DMS153 (cell line): ENCODE data around the gene LINGO1.

Experiments used
- DNase-seq: peaks from one replicate; lab custom pipeline; 2025; lab: John Stamatoyannopoulos, UW

LINGO1 gene

GRCh38 chr15:77595231-77595630 lies 37.5 kb downstream of the LINGO1 start:
- no peak for DNase-seq

- DNase-seq, result no peak
Observed at GRCh38 chr15:77592758-77593157, 40.0 kb downstream of the LINGO1 start.

DNA sequence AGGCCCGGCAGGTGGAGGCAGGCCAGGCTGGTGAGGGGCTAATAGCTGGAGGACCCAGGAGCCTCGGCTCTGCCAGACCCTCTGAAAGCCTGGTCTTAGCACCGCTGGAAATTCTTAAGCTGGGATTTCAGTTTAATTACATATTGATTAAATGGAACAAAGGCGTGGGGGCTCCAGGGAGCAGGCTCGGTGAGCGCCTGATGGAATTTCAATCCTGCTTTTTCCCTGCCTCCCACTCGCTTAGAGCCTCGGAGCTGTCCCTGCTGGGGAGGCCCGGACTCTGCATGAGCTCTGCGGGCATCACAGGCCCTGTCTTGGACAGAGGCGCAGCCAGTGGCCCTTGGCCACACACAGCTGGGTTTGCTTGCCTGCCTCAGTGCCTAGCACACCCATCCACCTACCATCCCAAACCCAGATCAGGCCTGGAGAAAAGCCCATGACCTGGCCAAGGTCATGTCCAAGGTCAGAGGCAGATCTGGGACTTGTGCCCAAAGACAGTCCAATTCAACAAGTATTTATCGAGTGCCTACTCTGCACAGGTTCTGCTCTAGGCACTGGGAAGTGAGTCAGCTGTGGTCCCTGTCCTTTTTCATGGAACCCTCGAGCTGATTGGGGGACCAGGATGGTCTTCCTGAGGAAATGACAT lies 40.6 kb downstream of the LINGO1 start:
- no peak for DNase-seq

DNA sequence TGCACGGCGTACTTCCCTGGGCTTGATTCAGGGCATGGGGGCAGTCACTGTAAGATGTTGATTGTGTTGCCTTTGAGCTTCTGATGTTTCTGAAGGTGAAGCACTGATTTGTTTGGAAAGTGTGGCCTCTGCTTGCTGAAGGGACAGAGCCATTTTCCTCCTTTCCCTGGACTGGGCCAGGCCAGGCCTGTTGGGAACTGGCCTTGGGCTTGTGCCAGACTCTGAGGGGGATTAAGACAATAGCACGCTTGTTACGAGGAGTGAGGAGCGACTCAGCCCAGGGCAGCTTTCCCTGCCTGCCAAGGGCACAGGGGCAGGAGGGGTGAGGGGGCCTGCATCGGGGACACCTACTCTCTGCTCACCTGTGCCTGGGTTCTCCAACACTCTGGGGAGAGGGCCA lies 42.9 kb downstream of the LINGO1 start:
- no peak for DNase-seq

DNA sequence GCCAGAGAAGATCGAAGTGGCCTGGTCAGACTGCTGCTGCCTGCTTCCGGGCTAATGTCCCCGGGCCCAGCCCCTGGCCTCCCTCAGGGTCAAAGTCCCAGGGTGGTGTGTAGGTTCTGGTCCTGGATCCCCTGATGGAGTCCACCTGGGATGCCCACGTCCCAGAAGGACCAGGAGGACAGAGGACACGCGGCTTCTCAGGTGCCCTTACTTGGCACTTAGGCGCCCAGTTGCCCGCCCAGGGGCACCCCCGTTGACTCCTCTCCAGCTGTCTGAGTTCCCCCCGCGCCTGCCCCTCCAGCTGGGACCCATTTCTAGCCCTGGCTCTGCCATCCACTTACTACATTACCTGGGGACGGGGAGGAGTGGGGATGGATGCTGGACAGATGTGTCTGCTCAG lies 44.6 kb downstream of the LINGO1 start:
- no peak for DNase-seq

- no peak for DNase-seq
Observed at GRCh38 chr15:77584691-77585090, 48.0 kb downstream of the LINGO1 start.

DNA sequence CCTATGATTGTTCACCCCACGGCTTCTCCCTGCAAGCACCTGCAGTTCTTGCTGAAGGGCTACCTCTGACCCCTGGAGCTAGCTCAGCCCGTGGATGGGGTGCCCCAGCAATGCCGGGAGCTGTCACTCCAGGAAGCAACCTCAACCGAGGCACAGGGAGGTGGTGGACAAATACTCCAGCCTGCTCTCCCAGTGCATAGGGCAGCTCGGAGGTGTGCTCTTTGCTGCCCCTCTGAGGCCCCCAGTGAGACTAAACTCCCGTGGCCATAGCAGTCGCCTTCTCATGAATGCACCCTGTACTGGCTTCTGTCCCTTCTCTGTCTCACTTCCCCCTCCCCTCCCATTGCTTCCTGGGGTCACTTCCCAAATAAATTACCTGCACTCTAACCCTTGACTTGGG lies 48.5 kb downstream of the LINGO1 start:
- no peak for DNase-seq

DNA sequence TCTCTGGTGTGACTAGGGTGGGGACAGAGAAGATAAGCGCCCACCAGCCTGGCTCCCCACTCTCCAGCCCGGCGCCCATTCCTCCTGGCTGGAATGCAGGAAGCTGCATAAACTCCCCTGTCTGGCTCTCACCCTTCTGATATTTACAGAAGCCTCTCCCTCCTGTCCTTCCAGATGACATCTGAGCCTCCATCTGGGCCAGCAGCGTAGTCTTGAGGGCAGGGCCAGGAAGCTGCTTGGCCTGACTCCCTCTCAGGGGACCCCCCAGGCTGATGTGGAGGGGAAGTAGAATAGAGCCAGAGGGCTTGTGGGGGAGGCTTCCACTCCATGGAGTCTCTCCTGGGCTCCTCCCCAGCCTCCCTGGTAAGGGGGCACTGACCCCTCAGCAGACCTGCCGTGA lies 49.9 kb downstream of the LINGO1 start:
- no peak for DNase-seq

DNA sequence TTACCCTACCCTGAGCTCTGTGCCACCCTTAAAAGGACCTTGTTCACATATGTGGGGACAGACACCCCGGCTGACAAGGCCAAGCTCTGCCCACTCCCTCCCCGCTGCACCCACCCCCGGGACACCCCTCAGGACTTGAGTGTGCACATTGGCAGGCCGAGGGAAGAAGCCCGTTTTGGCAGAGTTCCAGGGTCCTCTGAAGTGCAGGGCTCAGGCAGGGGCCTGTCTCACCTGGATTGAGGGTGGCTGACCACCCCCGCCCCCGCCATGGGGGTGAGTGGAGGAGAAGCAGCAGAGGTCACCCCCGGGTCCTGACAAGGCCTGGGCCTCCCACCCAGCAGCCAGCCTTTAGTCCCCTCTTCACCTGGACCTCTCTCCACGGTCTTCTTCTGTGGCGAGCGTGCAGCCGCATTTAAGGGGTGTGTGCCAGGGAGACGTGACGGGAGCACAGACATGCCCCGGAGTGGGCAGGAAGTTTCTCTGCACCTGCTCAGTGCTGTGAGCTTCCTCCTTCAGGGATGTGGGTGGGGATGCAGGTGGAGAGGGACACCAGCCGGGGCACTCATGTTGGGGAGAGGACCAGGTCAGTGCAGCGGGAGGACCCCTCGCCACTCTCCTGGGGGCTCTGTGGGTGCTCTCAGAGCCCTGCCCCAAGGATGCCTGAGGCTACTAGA lies 50.7 kb downstream of the LINGO1 start:
- DNase-seq, result no peak

DNA sequence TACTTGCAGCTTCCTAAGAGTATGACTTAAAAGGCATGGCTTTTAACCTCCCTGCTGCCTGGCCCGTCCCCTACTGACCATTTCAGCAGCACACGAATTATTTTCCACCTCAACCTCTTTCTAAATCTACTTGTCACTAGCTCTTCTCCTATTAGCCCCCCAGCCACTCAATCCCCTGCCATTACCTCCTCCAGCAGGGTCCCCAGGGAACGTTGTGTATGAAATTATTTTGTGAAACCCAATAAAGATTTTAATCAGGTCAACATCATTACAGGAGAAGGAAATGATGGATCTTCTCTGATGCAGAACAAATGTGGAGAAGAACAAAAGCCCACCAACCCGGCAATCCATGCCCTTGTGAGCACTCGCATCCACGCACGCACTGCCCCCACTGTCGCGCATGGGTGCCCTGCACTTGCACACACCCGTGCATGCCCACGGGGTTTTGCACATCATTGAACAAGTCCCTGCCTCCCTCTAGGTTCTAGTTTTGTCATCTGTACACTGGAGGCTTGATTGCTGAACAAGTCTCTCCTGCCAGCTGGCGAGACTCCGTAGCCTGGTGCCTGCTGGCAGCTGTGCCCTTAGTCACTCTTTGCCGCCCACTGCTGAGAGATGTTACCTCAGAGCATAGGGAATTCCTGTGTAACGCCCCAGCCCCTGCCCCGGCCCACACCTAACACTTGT lies 51.6 kb downstream of the LINGO1 start:
- DNase-seq, result no peak

- no peak for DNase-seq
Observed at GRCh38 chr15:77579498-77580188, 53.1 kb downstream of the LINGO1 start.

DNA sequence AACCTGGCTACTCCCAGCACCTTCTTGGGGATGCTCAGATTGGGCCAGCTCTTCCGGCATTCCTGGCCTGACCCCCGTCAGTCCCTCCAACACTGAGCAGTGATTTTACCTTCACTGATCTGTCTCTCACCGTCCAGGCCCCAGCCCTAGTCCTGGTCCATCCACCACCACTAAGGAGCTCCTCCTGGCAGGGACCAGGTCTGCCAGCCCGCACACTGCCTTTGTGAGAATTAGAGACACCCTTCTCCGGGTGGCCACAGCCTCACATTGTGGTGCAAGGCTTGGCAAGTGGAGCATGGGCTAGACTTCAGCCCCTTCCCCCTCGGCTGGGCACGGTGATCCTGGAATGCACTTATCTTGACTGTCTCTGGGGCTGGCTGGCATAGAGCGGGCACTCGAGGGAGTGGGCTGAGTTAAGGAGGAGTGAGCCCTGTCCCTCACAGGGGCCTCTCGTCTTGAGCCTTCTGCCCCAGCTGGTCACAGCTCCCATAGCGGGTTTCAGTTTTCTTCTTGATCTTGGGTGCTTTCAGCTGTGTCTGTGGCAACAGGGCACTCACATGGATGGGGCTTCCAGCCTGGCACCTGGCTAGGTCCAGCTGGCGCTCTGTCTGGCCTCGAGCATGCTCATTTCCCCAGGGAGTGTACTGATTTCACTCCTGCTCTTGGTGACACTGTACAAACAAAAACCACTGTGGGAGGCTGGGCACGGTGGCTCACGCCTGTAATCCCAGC lies 53.9 kb downstream of the LINGO1 start:
- DNase-seq, result no peak

- no peak for DNase-seq
Observed at GRCh38 chr15:77577366-77577950, 55.3 kb downstream of the LINGO1 start.

GRCh38 chr15:77576538-77576937 lies 56.2 kb downstream of the LINGO1 start:
- no peak for DNase-seq

DNA sequence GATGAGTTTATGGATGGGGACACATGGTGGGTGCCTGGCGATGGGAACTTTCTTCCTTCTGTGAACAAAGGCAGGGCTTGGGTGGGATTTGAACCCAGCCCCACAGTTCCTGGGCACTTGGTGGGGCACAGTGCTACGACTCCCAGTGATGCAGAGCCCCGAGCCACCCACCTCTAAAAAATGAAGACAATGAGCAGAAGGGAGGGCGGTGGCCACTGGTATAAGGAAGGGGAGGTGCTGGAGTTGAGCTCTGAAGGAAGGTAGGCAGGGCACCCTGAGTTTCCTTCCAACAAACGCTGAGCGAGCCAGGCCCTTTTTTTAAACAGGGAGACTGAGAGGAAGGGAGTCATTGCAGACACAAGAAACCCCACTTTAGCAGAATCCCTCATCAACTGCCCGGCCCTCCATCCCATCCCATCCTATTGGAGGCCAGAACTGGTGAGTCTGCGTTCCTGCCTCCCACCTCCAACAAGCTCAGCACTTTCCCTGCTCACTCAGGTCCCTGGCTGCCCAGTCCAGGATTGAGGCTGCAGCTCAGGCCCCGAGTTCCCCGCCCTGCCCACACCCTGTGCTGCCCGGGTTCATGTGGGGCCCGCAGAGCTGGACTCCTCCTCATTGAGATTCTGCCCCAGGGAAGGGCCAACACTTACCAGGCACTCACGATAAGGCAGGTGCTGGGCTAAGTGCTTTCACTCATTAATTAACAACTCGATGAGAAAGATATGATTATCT lies 57.3 kb downstream of the LINGO1 start:
- no peak for DNase-seq

DNA sequence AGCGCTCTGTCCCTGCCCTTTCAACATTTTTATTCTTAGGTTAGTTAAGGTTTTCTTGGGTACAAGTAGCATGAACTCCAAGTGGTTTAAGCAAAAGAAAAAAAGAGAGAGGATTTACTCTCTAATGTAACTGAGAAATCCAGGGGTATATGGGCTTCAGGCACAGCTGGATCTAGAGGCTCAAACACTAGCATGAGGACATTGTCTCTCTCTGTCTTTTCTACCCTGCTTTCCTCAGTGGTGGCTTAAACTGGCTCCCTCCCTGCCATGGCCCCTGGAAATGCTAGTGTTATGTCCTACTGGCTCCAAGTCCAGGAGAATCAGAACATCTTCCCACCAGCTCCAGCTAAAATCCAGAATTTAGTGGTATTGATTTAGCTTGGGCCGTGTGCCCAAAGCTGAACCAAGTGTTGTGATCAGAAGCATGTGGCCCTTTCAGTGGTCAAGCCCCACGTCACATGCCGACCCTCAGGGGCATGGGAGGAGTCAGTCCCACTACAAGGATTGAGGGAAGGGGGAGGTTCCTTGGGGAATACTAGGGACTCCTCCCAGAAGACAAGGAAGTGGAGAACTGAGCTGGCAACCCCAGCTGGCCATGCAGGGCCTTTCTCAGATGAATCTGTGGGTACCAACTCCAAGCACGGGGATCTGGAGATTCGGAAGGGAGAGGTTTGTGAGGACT lies 58.0 kb downstream of the LINGO1 start:
- no peak for DNase-seq

DNA sequence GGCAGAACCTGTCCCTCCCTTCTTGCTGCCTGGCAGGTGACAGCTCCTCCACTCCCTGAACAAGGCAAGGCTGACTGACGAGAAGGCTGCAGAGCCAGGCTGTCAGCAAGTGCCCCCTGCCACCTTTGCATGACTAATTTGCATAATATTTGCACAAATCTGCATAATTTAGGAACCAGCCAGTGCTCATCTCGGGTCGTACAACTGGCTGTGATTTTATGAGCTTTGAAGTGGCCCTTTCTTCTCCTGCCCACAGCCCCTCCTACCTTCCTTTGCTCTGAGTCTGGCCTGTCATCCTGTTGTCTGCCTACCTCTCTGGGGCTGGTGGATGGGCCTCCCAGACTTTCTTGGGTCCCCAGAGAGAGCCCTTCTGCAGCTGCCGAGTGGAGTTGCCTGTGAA lies 58.9 kb downstream of the LINGO1 start:
- DNase-seq, result no peak

DNA sequence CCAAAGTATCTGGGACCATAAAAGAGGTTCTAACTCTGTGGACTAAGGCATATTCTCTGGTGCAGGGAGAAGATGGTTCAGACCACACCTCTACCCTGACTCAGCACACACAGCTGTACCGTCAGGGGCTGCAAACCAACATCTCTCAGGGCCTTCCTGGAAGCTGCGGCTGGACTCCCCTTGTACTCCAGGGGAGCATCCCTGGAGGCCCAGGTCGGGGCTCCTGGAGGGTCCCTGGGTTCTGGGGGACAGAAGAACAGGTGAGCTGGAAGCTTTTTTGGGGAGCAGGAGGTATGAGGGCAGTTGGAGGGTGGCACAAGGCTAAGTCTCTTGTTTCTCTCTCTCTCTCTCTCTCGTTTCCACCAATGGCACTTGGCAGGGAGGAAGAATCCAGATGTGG lies 60.5 kb downstream of the LINGO1 start:
- DNase-seq, result no peak

DNA sequence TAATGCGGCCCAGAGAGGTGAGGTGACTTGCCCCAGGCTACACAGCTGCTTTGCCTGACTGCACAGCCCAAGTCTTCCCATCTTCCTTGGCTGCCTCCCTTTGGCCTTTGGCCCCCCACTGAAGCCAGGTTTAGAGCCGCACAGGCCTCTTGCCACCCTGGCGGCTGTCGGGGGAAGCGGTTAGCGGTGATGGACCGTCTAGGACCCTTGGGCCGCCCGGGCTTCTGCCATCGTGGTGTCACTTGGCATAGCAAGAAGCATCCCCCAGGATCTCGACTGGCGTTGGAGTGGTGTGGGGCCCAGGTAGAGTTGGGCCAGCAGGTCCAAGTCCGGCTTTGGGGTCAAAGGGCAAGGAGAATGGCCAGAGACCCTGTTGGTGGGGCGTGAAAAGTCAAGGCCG lies 61.0 kb downstream of the LINGO1 start:
- DNase-seq, result no peak

GRCh38 chr15:77571181-77571580 lies 61.5 kb downstream of the LINGO1 start:
- no peak for DNase-seq

DNA sequence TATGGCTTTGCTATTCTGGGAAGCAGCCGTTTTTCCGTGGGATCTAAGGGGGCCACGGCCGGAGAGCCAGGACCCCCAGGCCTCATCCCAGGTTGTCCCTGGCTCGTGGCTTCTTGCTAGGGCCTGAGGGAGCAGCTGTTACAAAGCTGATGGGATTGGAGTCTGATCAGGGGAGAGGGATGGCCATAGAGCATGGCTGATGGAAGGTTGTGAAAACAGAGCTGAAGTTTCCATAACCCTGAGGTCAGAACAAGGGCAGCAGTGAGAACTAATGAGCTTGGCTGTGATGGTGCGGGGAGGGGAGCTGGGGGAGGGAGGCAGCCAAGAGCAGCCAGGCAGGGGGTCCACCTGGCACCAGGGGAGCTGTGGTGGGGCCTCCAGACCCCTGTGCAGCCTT lies 63.0 kb downstream of the LINGO1 start:
- no peak for DNase-seq
